Measurements from ENCODE around the gene RUVBL2.

RUVBL2 gene

GRCh38 chr19:48989701-48990291 lies 3.9 kb upstream of the RUVBL2 start:
- no peak for DNase-seq (ENCODE audit: low read depth)

- DNase-seq (ENCODE audit: low read depth) = no peak
Measured at GRCh38 chr19:48990400-48990799, 3.3 kb upstream of the RUVBL2 start.

- DNase-seq (ENCODE audit: low read depth) = no peak
Measured at GRCh38 chr19:48991011-48991609, 2.6 kb upstream of the RUVBL2 start.

- DNase-seq (ENCODE audit: low read depth) = peak; percentile 91
Measured at GRCh38 chr19:48991873-48992580, 1.7 kb upstream of the RUVBL2 start.

GRCh38 chr19:48992581-48993174 lies 1.0 kb upstream of the RUVBL2 start:
- no peak for DNase-seq (ENCODE audit: low read depth)

GRCh38 chr19:48994035-48994386 lies 324 bp downstream of the RUVBL2 start:
- peak; percentile 35 for DNase-seq (ENCODE audit: low read depth)

GRCh38 chr19:48997972-48998371 lies 4.3 kb downstream of the RUVBL2 start:
- DNase-seq (ENCODE audit: low read depth) = peak; percentile 83

- DNase-seq (ENCODE audit: low read depth) = peak; percentile 81
Measured at GRCh38 chr19:48999481-49000325, 6.0 kb downstream of the RUVBL2 start.

- DNase-seq (ENCODE audit: low read depth) = no peak
Measured at GRCh38 chr19:49004133-49004532, 10.4 kb downstream of the RUVBL2 start.

GRCh38 chr19:49004964-49005614 lies 11.4 kb downstream of the RUVBL2 start:
- DNase-seq (ENCODE audit: low read depth) = no peak

- no peak for DNase-seq (ENCODE audit: low read depth)
Measured at GRCh38 chr19:49006905-49007304, 13.2 kb downstream of the RUVBL2 start.

GRCh38 chr19:49009828-49010227 lies 16.1 kb downstream of the RUVBL2 start:
- DNase-seq (ENCODE audit: low read depth) = no peak

- DNase-seq (ENCODE audit: low read depth) = no peak
Measured at GRCh38 chr19:49010453-49010852, 16.8 kb downstream of the RUVBL2 start.

- no peak for DNase-seq (ENCODE audit: low read depth)
Measured at GRCh38 chr19:49011194-49011593, 17.5 kb downstream of the RUVBL2 start.

- DNase-seq (ENCODE audit: low read depth) = peak; percentile 74
Measured at GRCh38 chr19:49014123-49014869, 20.6 kb downstream of the RUVBL2 start.

GRCh38 chr19:49014870-49015255 lies 21.2 kb downstream of the RUVBL2 start:
- no peak for DNase-seq (ENCODE audit: low read depth)

GRCh38 chr19:49016067-49016839 lies 22.6 kb downstream of the RUVBL2 start:
- no peak for DNase-seq (ENCODE audit: low read depth)

GRCh38 chr19:49017041-49017665 lies 23.5 kb downstream of the RUVBL2 start, which contains the start of gene LHB:
TSS of gene LHB (minus strand) at chr19:49017091. CDS start at chr19:49017081, 10 bp downstream.
- no peak for DNase-seq (ENCODE audit: low read depth)

GRCh38 chr19:49017666-49018351 lies 24.1 kb downstream of the RUVBL2 start:
- DNase-seq (ENCODE audit: low read depth) = peak; percentile 83

Data from ELR (cell line).